ENCODE results near the gene FNDC7. TPM values are rescaled to one million over a fixed set of nuclear protein-coding genes. Genes with fewer than 3 reads are reported as not detected.
"Not testable (repeated sequence)": the region's sequence is repeated elsewhere in the genome, so short reads cannot be mapped to it uniquely, and the experiment has no call there.

FNDC7 gene
- total and polyA plus RNA-seq, 9 donors = 0.13 to 0.22 (median 0.15) TPM; not detected in 6

GRCh38 chr1:108671143-108671542, 41.6 kb upstream of the FNDC7 start:
- Histone ChIP-seq H3K27me3 (no peaks in the 10 kb centered on the region), H3K36me3 (no peaks in the 10 kb centered on the region), H3K9me3 (no peaks in the 10 kb centered on the region), H3K4me1 (ENCODE audit: insufficient read depth) (no peaks in the 10 kb centered on the region), H3K4me3 (no peak overlapping the region), H3K27ac (no peak overlapping the region)
- 88 to 93% (median 89%) methylated on average over 2 of the region's 2 CpGs for WGBS, 3 donors
- no peak for DNase-seq
- no peak for TF ChIP-seq POLR2A (IDR thresholded peaks at IDR 0.05)
- TF ChIP-seq EP300 (IDR thresholded peaks at IDR 0.05) = no peak
- no peak for TF ChIP-seq CTCF (IDR thresholded peaks at IDR 0.05)
- intact Hi-C loops (cut with DNase I) = no loop called here

GRCh38 chr1:108678706-108679105, 34.0 kb upstream of the FNDC7 start:
- TF ChIP-seq POLR2A (IDR thresholded peaks at IDR 0.05) (no peak), CTCF (IDR thresholded peaks at IDR 0.05) (no peak), EP300 (IDR thresholded peaks at IDR 0.05) (no peak)
- Histone ChIP-seq H3K27ac (no peak overlapping the region), H3K36me3 (no peaks in the 10 kb centered on the region), H3K4me1 (ENCODE audit: insufficient read depth) (no peaks in the 10 kb centered on the region), H3K9me3 (no peaks in the 10 kb centered on the region), H3K4me3 (no peak overlapping the region), H3K27me3 (no peaks in the 10 kb centered on the region)
- WGBS, 3 donors = 20 to 25% (median 20%) methylated on average over 4 of the region's 4 CpGs
- intact Hi-C loops (cut with DNase I) = no loop called here
- no peak for DNase-seq

GRCh38 chr1:108679586-108680213, 33.0 kb upstream of the FNDC7 start:
- no peak for DNase-seq
- H3K4me3 ChIP-seq = no peak overlapping the region
- no peak overlapping the region for H3K27ac ChIP-seq
- no peaks in the 10 kb centered on the region for H3K27me3 ChIP-seq
- peak; percentile 11 for TF ChIP-seq EP300 (IDR thresholded peaks at IDR 0.05)
- no peak for TF ChIP-seq POLR2A (IDR thresholded peaks at IDR 0.05)
- no peaks in the 10 kb centered on the region for H3K36me3 ChIP-seq
- no peaks in the 10 kb centered on the region for H3K9me3 ChIP-seq
- intact Hi-C loops (cut with DNase I) = no loop called here
- no peaks in the 10 kb centered on the region for H3K4me1 ChIP-seq (ENCODE audit: insufficient read depth)
- 70 to 77% (median 74%) methylated on average over 10 of the region's 10 CpGs for WGBS, 3 donors

- WGBS, 3 donors = 62 to 68% (median 67%) methylated on average over 4 of the region's 4 CpGs
- intact Hi-C loops (cut with DNase I); H3K36me3 ChIP-seq; H3K9me3 ChIP-seq; H3K27ac ChIP-seq; H3K4me1 ChIP-seq (ENCODE audit: insufficient read depth); DNase-seq; H3K4me3 ChIP-seq; H3K27me3 ChIP-seq: not testable (repeated sequence)
These were observed 31.0 kb upstream of the FNDC7 start for GRCh38 chr1:108681701-108682100.

- Histone ChIP-seq H3K9me3 (no peaks in the 10 kb centered on the region), H3K36me3 (no peaks in the 10 kb centered on the region), H3K27me3 (no peaks in the 10 kb centered on the region), H3K4me1 (ENCODE audit: insufficient read depth) (no peaks in the 10 kb centered on the region), H3K4me3 (no peak overlapping the region), H3K27ac (no peak overlapping the region)
- 69 to 78% (median 74%) methylated on average over 1 of the region's 1 CpG for WGBS, 3 donors
- intact Hi-C loops (cut with DNase I) = no loop called here
- no peak for DNase-seq
- TF ChIP-seq POLR2A (IDR thresholded peaks at IDR 0.05) = no peak
- TF ChIP-seq CTCF (IDR thresholded peaks at IDR 0.05) = no peak
- no peak for TF ChIP-seq EP300 (IDR thresholded peaks at IDR 0.05)
These were observed 27.2 kb upstream of the FNDC7 start for GRCh38 chr1:108685529-108685928.
